K562 (cell line): ENCODE measurements around the gene SNIP1. TPM values are rescaled to one million over a fixed set of nuclear protein-coding genes. Genes with fewer than 3 reads are reported as not detected.
A peak's percentile ranks its signal among the peaks of the same experiment; 100 is the strongest.

Source experiments
- CBFA2T2 ChIP-seq: fragments of 450-650 bp; conservative IDR thresholded peaks from 2 replicates; pipeline ENCODE4 v1.6.1; 2017; ENCODE audit warnings: mild to moderate bottlenecking
- CTBP1 ChIP-seq: fragments of 450-650 bp; IDR thresholded peaks from 2 replicates; pipeline ENCODE4 v1.6.1; 2016; ENCODE audit warnings: borderline replicate concordance
- CXXC5 ChIP-seq: fragments of 250-450 bp; sonication (Bioruptor Pico); IDR thresholded peaks from 2 replicates; pipeline ENCODE4 v1.8.0; 2022; ENCODE audit warnings: inconsistent platforms, mild to moderate bottlenecking, moderate library complexity
- GATA2 ChIP-seq: sonication (generic); formaldehyde crosslinking; IDR thresholded peaks from 2 replicates; pipeline ENCODE4 v1.4.0; 2020; ENCODE audit warnings: mild to moderate bottlenecking, missing genetic modification reagents
- MAZ ChIP-seq, 2 experiments: fragments of 450-650 bp in 1 of 2; sonication (generic) in 1 of 2; formaldehyde crosslinking; IDR thresholded peaks in 1 of 2; conservative IDR thresholded peaks in 1 of 2; 2 replicates each; pipeline versions ENCODE4 v1.4.0 to v1.5.0; 2020; ENCODE audit warnings: mild to moderate bottlenecking in 1 of 2, missing genetic modification reagents in 1 of 2
- TAL1 ChIP-seq: fragments of 450-650 bp; IDR thresholded peaks from 2 replicates; pipeline ENCODE4 v1.6.1; 2016; ENCODE audit warnings: mild to moderate bottlenecking
- ZBTB7A ChIP-seq: IDR thresholded peaks from 2 replicates; pipeline ENCODE4 v1.6.1; 2011; ENCODE audit warnings: low read depth, mild to moderate bottlenecking, low read length, moderate library complexity, borderline replicate concordance; ENCODE audit not compliant: control insufficient read depth
- ZFX ChIP-seq: sonication (generic); formaldehyde crosslinking; IDR thresholded peaks from 2 replicates; pipeline ENCODE4 v1.8.0; 2022; ENCODE audit warnings: mild to moderate bottlenecking, missing genetic modification reagents, moderate library complexity
- polyA plus RNA-seq, 8 experiments: library from polyadenylated mRNA; depleted of rRNA in 4 of 8; stranded (reverse) in 5 of 8; unstranded in 3 of 8; fragments of >200 nt; fragmentation: Nextera tagmentation in 2 of 8; fragmentation: Illumina TruSeq in 1 of 8; extraction: Ambion mirVana in 2 of 8; extraction: Trizol in 1 of 8; gene quantifications; 2 replicates each; pipeline versions ENCODE4 v1.2.1 to v1.2.3, GENCODE V29; 2011 to 2014; ENCODE audit warnings: inconsistent platforms in 1 of 8, missing spikeins in 1 of 8
- total RNA-seq, 7 experiments: library from RNA; depleted of rRNA in 6 of 7; stranded (reverse); fragments of >200 nt in 6 of 7; fragmentation: Illumina TruSeq in 2 of 7; extraction: Trizol in 2 of 7; gene quantifications; 2 replicates each; pipeline versions ENCODE4 v1.2.1 to v1.2.3, GENCODE V29; 2011 to 2021; ENCODE audit warnings: low replicate concordance in 1 of 7
- TF ChIP-seq, protein P1 (sequence below): sonication (generic); formaldehyde crosslinking; IDR thresholded peaks from 2 replicates; pipeline ENCODE4 v1.9.0; 2022; ENCODE audit warnings: mild to moderate bottlenecking, missing genetic modification reagents
- TF ChIP-seq, protein P2 (sequence below): IDR thresholded peaks from 2 replicates; pipeline ENCODE4 v1.6.1; 2014; ENCODE audit warnings: antibody characterized with exemption
- TF ChIP-seq, protein P3 (sequence below): sonication (generic); formaldehyde crosslinking; IDR thresholded peaks from 2 replicates; pipeline ENCODE4 v1.9.0; 2022; ENCODE audit warnings: mild to moderate bottlenecking, missing genetic modification reagents
- TF ChIP-seq, protein P4 (sequence below): sonication (generic); formaldehyde crosslinking; IDR thresholded peaks from 2 replicates; pipeline ENCODE4 v1.5.0; 2020; ENCODE audit warnings: missing genetic modification reagents
- TF ChIP-seq, protein P5 (sequence below): fragments of 200-800 bp; sonication (Bioruptor generic); IDR thresholded peaks from 2 replicates; pipeline ENCODE4 v1.6.1; 2017; ENCODE audit warnings: missing genetic modification characterization, missing compliant biosample characterization
- TF ChIP-seq, protein P6 (sequence below): fragments of 450-650 bp; IDR thresholded peaks from 2 replicates; pipeline ENCODE4 v1.6.1; 2016

SNIP1 gene
- total and polyA plus RNA-seq, 9 of the 15 experiments (the other 6 are each of a cell fraction or from before 2014, with no cell fraction given), result 2.9 to 25.9 (median 14.6) TPM

DNA sequence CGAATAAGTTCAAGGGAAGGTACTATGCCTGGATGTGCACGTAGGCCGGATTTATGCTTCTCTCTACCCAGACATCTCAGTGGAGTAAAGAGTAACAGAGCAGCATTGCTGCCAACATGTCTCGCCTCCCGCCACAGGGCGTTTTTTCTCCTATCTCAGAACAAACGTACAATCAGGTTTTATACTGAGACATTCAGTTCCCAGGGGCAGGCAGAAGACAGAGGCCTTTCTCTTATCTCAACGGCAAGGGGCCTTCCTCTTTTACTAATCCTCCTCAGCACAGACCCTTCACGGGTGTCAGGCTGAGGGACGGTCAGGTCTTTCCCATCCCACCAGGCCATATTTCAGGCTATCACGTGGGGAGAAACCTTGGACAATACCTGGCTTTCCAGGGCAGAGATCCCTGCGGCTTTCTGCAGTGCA, 5.9 kb upstream of the SNIP1 start (continued):
- TF ChIP-seq CXXC5 (CRISPR knock-in tag), result peak; percentile 36; the same call in 1 of the 2 replicates
- peak; percentile 42; the same call in 1 of the 2 replicates for TF ChIP-seq TAL1
- TF ChIP-seq MAZ (CRISPR knock-in tag; conservative IDR thresholded peaks at IDR 0.05 in 1 of 2, IDR thresholded peaks at IDR 0.05 in 1 of 2), result 0 out of 4 replicates have a peak, but pooled peaks of 1 of the 2 experiments have one; percentile 31
- TF ChIP-seq, protein P1, sequence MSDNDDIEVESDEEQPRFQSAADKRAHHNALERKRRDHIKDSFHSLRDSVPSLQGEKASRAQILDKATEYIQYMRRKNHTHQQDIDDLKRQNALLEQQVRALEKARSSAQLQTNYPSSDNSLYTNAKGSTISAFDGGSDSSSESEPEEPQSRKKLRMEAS (CRISPR knock-in tag), result peak; percentile 50; the same call in 1 of the 2 replicates
- peak; percentile 71 for TF ChIP-seq ZFX (CRISPR knock-in tag)
- 0 out of 2 replicates have a peak, but pooled peaks have one; percentile 21 for TF ChIP-seq CTBP1
- TF ChIP-seq CBFA2T2, result peak; percentile 47
- TF ChIP-seq, protein P2, sequence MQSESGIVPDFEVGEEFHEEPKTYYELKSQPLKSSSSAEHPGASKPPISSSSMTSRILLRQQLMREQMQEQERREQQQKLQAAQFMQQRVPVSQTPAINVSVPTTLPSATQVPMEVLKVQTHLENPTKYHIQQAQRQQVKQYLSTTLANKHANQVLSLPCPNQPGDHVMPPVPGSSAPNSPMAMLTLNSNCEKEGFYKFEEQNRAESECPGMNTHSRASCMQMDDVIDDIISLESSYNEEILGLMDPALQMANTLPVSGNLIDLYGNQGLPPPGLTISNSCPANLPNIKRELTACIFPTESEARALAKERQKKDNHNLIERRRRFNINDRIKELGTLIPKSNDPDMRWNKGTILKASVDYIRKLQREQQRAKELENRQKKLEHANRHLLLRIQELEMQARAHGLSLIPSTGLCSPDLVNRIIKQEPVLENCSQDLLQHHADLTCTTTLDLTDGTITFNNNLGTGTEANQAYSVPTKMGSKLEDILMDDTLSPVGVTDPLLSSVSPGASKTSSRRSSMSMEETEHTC, result 0 out of 2 replicates have a peak, but pooled peaks have one; percentile 20
- TF ChIP-seq, protein P3, sequence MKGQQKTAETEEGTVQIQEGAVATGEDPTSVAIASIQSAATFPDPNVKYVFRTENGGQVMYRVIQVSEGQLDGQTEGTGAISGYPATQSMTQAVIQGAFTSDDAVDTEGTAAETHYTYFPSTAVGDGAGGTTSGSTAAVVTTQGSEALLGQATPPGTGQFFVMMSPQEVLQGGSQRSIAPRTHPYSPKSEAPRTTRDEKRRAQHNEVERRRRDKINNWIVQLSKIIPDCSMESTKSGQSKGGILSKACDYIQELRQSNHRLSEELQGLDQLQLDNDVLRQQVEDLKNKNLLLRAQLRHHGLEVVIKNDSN (CRISPR knock-in tag), result peak; percentile 22; the same call in 1 of the 2 replicates
- peak; percentile 52; the same call in 1 of the 2 replicates for TF ChIP-seq GATA2
- TF ChIP-seq, protein P4, sequence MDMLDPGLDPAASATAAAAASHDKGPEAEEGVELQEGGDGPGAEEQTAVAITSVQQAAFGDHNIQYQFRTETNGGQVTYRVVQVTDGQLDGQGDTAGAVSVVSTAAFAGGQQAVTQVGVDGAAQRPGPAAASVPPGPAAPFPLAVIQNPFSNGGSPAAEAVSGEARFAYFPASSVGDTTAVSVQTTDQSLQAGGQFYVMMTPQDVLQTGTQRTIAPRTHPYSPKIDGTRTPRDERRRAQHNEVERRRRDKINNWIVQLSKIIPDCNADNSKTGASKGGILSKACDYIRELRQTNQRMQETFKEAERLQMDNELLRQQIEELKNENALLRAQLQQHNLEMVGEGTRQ (CRISPR knock-in tag), result 0 out of 2 replicates have a peak, but pooled peaks have one; percentile 11
- peak; percentile 73; the same call in 1 of the 2 replicates for TF ChIP-seq ZBTB7A
- TF ChIP-seq, protein P5, sequence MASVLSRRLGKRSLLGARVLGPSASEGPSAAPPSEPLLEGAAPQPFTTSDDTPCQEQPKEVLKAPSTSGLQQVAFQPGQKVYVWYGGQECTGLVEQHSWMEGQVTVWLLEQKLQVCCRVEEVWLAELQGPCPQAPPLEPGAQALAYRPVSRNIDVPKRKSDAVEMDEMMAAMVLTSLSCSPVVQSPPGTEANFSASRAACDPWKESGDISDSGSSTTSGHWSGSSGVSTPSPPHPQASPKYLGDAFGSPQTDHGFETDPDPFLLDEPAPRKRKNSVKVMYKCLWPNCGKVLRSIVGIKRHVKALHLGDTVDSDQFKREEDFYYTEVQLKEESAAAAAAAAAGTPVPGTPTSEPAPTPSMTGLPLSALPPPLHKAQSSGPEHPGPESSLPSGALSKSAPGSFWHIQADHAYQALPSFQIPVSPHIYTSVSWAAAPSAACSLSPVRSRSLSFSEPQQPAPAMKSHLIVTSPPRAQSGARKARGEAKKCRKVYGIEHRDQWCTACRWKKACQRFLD (CRISPR knock-in tag), result peak; percentile 61; the same call in 1 of the 2 replicates
- TF ChIP-seq, protein P6, sequence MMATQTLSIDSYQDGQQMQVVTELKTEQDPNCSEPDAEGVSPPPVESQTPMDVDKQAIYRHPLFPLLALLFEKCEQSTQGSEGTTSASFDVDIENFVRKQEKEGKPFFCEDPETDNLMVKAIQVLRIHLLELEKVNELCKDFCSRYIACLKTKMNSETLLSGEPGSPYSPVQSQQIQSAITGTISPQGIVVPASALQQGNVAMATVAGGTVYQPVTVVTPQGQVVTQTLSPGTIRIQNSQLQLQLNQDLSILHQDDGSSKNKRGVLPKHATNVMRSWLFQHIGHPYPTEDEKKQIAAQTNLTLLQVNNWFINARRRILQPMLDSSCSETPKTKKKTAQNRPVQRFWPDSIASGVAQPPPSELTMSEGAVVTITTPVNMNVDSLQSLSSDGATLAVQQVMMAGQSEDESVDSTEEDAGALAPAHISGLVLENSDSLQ, result 0 out of 2 replicates have a peak, but pooled peaks have one; percentile 13
- TF ChIP-seq, all 486 proteins: peak for 32; not testable (repeated sequence) for 454
